AG09319 (cell line): ENCODE results near the gene MDM1.
A peak's percentile ranks its signal among the peaks of the same experiment; 100 is the strongest.

Experiments used
- DNase-seq: peaks from one replicate; pipeline ENCODE4 v3.0.0-alpha.2; 2010; ENCODE audit warnings: low read depth; ENCODE audit errors: extremely low read depth
- TF ChIP-seq, protein P1 (sequence below): IDR thresholded peaks from 2 replicates; pipeline ENCODE4 v1.5.1; 2011; ENCODE audit warnings: low read depth, mild to moderate bottlenecking, inconsistent platforms, low read length, moderate library complexity

The MDM1 gene

GRCh38 chr12:68374307-68374982 lies 42.3 kb upstream of the MDM1 start:
- TF ChIP-seq, protein P1, sequence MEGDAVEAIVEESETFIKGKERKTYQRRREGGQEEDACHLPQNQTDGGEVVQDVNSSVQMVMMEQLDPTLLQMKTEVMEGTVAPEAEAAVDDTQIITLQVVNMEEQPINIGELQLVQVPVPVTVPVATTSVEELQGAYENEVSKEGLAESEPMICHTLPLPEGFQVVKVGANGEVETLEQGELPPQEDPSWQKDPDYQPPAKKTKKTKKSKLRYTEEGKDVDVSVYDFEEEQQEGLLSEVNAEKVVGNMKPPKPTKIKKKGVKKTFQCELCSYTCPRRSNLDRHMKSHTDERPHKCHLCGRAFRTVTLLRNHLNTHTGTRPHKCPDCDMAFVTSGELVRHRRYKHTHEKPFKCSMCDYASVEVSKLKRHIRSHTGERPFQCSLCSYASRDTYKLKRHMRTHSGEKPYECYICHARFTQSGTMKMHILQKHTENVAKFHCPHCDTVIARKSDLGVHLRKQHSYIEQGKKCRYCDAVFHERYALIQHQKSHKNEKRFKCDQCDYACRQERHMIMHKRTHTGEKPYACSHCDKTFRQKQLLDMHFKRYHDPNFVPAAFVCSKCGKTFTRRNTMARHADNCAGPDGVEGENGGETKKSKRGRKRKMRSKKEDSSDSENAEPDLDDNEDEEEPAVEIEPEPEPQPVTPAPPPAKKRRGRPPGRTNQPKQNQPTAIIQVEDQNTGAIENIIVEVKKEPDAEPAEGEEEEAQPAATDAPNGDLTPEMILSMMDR: no peak
- DNase-seq: no peak

DNA sequence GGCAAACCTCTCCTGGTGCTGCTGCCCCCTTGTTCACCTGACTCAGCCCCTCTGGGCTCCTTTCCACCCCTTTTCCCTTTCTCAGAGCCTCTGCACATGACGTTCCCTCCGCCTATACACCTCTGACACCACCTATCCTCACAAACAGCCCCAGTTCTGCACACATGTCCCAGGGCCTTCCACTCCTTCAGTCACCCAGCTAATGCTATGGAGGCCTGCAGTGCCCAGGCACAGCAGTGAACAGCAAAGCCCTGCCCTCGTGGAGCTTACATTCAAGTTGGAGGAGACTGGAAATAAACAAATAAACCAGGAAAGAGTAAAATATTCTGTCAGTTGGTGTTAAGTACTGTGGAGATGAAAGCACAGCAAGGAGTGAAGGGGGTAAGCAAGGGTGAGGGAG lies 38.5 kb upstream of the MDM1 start:
- DNase-seq: no peak
- TF ChIP-seq, protein P1: no peak

DNA sequence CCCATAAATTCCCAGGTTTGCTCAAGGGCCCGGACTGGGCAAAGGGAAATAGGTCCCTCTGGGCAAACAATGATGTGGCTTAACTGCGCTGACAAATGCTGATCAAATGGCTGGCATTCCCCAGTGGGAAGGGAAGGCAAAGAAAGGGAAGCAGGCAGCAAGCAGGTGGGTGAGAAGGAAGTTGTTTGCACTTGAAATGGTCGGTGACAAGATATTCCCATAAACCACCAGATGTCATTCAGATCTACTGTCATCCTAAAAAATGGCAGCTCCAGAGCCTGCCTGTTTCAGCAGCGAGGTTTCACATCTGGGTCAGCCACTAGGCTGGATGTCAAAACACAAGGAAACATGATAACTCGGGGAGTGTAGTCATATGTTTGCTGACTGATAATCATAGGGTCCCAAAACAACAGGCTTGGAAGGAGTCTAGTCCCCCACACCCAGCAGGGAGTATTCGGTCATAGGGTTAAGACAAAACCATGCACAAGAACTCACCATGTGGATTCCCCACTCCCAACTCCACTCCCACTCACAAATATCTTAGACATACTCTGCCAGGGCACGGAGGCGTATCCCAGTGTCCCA lies 37.9 kb upstream of the MDM1 start:
- TF ChIP-seq, protein P1: no peak
- no peak for DNase-seq

DNA sequence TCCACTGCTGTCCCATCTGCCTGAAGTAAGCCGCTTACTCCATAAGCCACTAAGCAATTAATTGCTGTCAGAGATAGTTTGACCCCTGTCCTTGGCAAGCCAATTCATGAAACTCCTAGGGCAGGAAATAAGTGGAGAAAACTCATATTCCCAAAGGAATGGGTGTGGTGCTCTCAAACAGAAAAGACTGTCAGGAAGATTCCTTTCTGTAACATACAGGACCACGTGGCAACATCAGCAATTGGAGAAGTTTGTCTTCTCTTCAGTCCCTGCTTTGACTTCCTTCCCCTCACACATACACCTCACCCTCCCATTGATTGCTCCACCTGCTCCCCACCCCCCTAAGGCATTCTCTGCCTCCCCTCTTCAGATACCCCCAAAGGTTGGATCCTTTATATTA lies 36.2 kb upstream of the MDM1 start:
- no peak for DNase-seq
- TF ChIP-seq, protein P1: no peak

GRCh38 chr12:68367903-68368302 lies 35.7 kb upstream of the MDM1 start:
- TF ChIP-seq, protein P1: no peak
- no peak for DNase-seq

- TF ChIP-seq, protein P1: no peak
These were observed 35.0 kb upstream of the MDM1 start for GRCh38 chr12:68367116-68367515.

GRCh38 chr12:68364893-68365725 lies 32.9 kb upstream of the MDM1 start:
- peak; percentile 95 for DNase-seq
- TF ChIP-seq, protein P1: peak; percentile 15

More at GRCh38 chr12:68367116-68367515, 35.0 kb upstream of the MDM1 start:
- DNase-seq: no peak
